Loucy (cell line): Measurements from ENCODE around the gene SLC25A10.

Experiments
- EZH2phosphoT487 ChIP-seq: fragments of 200-600 bp; IDR thresholded peaks from 2 replicates; pipeline ENCODE4 v1.6.1; 2018; ENCODE audit warnings: antibody characterized with exemption, mild to moderate bottlenecking, moderate library complexity, borderline replicate concordance
- TF ChIP-seq, protein P1 (sequence below): fragments of 200-600 bp; sonication (generic); conservative IDR thresholded peaks from 2 replicates; pipeline ENCODE4 v1.5.1; 2014; ENCODE audit warnings: mild to moderate bottlenecking, antibody characterized with exemption, low read length

DNA sequence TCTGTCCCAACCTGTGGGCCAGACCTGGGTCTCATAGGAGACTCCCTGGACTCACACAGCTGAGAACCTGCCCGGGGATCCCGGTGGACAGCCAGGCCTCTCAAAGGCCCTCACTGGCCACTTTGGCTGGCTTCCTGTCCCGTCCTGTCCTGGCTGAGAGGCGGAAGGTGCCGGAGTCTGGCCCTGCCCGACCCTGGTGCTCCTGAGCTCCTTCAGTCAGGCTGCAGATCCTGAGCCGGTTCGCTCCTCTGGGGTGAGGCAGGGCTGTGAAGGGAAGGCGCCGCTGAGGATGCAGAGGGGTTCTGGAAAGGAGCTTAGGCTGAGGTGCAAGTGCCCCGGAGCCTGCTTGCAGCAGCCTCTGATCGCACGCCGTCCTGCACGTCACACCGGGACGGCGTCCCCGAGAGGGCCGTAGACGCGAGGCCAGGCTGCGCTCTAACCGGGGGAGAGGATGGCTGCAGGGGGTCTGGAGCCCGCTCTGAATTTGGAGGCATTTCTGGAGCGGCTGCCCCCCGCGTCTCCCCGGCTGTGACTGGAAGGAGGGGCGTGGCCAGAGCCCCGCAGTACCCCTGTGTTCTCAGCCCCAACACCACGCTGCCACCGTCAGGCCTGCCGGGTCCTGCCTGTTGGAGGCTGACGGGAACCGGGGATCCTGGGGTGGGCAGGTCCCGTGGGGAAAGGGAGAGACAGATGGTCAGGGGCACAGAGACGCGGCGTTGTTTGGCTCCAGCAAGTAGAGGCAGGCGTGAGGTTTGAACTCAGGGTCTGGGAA, 24.1 kb upstream of the SLC25A10 start:
- no peak for TF ChIP-seq EZH2phosphoT487
- TF ChIP-seq, protein P1, sequence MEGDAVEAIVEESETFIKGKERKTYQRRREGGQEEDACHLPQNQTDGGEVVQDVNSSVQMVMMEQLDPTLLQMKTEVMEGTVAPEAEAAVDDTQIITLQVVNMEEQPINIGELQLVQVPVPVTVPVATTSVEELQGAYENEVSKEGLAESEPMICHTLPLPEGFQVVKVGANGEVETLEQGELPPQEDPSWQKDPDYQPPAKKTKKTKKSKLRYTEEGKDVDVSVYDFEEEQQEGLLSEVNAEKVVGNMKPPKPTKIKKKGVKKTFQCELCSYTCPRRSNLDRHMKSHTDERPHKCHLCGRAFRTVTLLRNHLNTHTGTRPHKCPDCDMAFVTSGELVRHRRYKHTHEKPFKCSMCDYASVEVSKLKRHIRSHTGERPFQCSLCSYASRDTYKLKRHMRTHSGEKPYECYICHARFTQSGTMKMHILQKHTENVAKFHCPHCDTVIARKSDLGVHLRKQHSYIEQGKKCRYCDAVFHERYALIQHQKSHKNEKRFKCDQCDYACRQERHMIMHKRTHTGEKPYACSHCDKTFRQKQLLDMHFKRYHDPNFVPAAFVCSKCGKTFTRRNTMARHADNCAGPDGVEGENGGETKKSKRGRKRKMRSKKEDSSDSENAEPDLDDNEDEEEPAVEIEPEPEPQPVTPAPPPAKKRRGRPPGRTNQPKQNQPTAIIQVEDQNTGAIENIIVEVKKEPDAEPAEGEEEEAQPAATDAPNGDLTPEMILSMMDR: no peak
